HL-60 (cell line): ENCODE data around the gene SH3GL1.

Source experiments
- GABPA ChIP-seq: IDR thresholded peaks from 2 replicates; pipeline ENCODE4 v1.6.1; 2012; ENCODE audit warnings: low read depth
- TF ChIP-seq, protein P1 (sequence below): IDR thresholded peaks from one replicate; pipeline ENCODE4 v1.5.1; 2011; ENCODE audit warnings: low read length, control low read depth, inconsistent platforms; ENCODE audit not compliant: insufficient read depth
- TF ChIP-seq, protein P2 (sequence below): IDR thresholded peaks from 2 replicates; pipeline ENCODE4 v1.6.1; 2012; ENCODE audit warnings: low read depth; ENCODE audit not compliant: insufficient replicate concordance

DNA sequence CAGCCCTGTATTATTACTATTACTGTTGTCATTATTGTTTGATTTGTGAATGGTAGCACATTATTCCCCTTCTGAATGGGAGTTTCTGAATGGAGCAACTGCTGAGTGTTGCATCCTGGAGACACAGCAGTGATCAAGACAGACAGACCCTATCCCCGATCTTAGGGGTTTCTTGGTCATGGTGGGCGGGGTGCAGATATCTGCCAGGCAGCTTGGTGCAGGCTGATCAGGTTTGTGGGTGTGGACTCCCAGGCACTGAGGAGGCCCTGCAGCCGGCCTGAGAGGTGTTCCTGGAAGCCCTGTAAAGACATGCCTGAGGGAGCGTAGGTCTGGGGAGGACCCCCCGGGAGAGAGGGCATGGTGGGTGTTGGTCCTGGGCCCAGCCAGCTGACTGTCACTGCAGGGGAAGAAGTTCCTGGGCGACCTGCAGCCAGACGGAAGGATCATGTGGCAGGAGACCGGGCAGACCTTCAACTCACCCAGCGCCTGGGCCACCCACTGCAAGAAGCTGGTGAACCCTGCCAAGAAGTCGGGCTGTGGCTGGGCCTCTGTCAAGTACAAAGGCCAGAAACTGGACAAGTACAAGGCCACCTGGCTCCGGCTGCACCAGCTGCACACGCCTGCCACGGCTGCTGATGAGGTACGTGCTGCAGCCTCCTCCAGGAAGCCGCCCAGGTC, 54.9 kb downstream of the SH3GL1 start:
- TF ChIP-seq, protein P1, sequence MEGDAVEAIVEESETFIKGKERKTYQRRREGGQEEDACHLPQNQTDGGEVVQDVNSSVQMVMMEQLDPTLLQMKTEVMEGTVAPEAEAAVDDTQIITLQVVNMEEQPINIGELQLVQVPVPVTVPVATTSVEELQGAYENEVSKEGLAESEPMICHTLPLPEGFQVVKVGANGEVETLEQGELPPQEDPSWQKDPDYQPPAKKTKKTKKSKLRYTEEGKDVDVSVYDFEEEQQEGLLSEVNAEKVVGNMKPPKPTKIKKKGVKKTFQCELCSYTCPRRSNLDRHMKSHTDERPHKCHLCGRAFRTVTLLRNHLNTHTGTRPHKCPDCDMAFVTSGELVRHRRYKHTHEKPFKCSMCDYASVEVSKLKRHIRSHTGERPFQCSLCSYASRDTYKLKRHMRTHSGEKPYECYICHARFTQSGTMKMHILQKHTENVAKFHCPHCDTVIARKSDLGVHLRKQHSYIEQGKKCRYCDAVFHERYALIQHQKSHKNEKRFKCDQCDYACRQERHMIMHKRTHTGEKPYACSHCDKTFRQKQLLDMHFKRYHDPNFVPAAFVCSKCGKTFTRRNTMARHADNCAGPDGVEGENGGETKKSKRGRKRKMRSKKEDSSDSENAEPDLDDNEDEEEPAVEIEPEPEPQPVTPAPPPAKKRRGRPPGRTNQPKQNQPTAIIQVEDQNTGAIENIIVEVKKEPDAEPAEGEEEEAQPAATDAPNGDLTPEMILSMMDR = no peak
- TF ChIP-seq, protein P2, sequence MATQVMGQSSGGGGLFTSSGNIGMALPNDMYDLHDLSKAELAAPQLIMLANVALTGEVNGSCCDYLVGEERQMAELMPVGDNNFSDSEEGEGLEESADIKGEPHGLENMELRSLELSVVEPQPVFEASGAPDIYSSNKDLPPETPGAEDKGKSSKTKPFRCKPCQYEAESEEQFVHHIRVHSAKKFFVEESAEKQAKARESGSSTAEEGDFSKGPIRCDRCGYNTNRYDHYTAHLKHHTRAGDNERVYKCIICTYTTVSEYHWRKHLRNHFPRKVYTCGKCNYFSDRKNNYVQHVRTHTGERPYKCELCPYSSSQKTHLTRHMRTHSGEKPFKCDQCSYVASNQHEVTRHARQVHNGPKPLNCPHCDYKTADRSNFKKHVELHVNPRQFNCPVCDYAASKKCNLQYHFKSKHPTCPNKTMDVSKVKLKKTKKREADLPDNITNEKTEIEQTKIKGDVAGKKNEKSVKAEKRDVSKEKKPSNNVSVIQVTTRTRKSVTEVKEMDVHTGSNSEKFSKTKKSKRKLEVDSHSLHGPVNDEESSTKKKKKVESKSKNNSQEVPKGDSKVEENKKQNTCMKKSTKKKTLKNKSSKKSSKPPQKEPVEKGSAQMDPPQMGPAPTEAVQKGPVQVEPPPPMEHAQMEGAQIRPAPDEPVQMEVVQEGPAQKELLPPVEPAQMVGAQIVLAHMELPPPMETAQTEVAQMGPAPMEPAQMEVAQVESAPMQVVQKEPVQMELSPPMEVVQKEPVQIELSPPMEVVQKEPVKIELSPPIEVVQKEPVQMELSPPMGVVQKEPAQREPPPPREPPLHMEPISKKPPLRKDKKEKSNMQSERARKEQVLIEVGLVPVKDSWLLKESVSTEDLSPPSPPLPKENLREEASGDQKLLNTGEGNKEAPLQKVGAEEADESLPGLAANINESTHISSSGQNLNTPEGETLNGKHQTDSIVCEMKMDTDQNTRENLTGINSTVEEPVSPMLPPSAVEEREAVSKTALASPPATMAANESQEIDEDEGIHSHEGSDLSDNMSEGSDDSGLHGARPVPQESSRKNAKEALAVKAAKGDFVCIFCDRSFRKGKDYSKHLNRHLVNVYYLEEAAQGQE = no peak
- no peak for TF ChIP-seq GABPA
